GM23338 (cell line): Measurements from ENCODE around the gene SLX4. TPM values are rescaled to one million over a fixed set of nuclear protein-coding genes. Genes with fewer than 3 reads are reported as not detected.

Experiments used
- ATAC-seq: fragments of 200-7000 bp; cut with Tn5 transposase; 3 replicates; pipeline ENCODE4 v1.9.1; 2020
- DNase-seq: peaks from one replicate; pipeline ENCODE4 v3.0.0-alpha.2; 2015; ENCODE audit warnings: low spot score
- H2AFZ ChIP-seq: fragments of 200-600 bp; sonication (generic); 2 replicates; pipeline ENCODE4 v1.8.0; 2016; ENCODE audit warnings: antibody characterized with exemption, mild to moderate bottlenecking, moderate library complexity
- H3F3A ChIP-seq: fragments of 200-600 bp; sonication (generic); replicated peaks from 2 replicates; pipeline ENCODE4 v1.8.0; 2017; ENCODE audit warnings: antibody characterized with exemption, mixed run types, low read depth
- H3K27ac ChIP-seq: fragments of 200-600 bp; sonication (generic); 2 replicates; pipeline ENCODE4 v1.6.1; 2016; ENCODE audit warnings: low read depth
- H3K27me3 ChIP-seq: fragments of 200-600 bp; sonication (generic); 2 replicates; pipeline ENCODE4 v1.8.0; 2016; ENCODE audit warnings: mild to moderate bottlenecking, mixed run types, moderate library complexity; ENCODE audit not compliant: insufficient read depth
- H3K36me3 ChIP-seq: fragments of 200-600 bp; sonication (generic); 2 replicates; pipeline ENCODE4 v1.8.0; 2016; ENCODE audit warnings: mild to moderate bottlenecking; ENCODE audit not compliant: insufficient read depth
- H3K4me1 ChIP-seq: fragments of 200-600 bp; sonication (generic); 2 replicates; pipeline ENCODE4 v1.8.0; 2016; ENCODE audit warnings: mild to moderate bottlenecking, moderate library complexity; ENCODE audit not compliant: insufficient read depth
- H3K4me2 ChIP-seq: fragments of 200-600 bp; sonication (generic); 2 replicates; pipeline ENCODE4 v1.7.1; 2017; ENCODE audit warnings: mixed run types
- H3K4me3 ChIP-seq: fragments of 200-600 bp; sonication (generic); 2 replicates; pipeline ENCODE4 v1.6.1; 2016; ENCODE audit warnings: mixed run types
- H3K79me2 ChIP-seq: fragments of 200-600 bp; sonication (generic); replicated peaks from 2 replicates; pipeline ENCODE4 v1.8.0; 2017; ENCODE audit warnings: mild to moderate bottlenecking; ENCODE audit not compliant: insufficient read depth
- H3K9me2 ChIP-seq: fragments of 200-600 bp; sonication (generic); 2 replicates; pipeline ENCODE4 v1.8.0; 2017; ENCODE audit not compliant: insufficient read depth
- H4K20me1 ChIP-seq: fragments of 200-600 bp; sonication (generic); replicated peaks from 2 replicates; pipeline ENCODE4 v1.8.0; 2017; ENCODE audit warnings: mild to moderate bottlenecking; ENCODE audit not compliant: insufficient read depth
- H3K27ac Mint-ChIP-seq: 2 replicates; pipeline ENCODE4 v1.8.0; 2020; ENCODE audit warnings: inconsistent platforms, mild to moderate bottlenecking, moderate library complexity, mixed read lengths
- H3K27me3 Mint-ChIP-seq: 3 replicates; pipeline ENCODE4 v1.8.0; 2022; ENCODE audit warnings: low read depth, mild to moderate bottlenecking, moderate library complexity, mixed read lengths, inconsistent platforms; ENCODE audit not compliant: insufficient read depth, poor library complexity
- H3K36me3 Mint-ChIP-seq: 3 replicates; pipeline ENCODE4 v1.8.0; 2021; ENCODE audit warnings: low read depth, mild to moderate bottlenecking, inconsistent platforms, moderate library complexity, mixed read lengths
- H3K4me1 Mint-ChIP-seq: 3 replicates; pipeline ENCODE4 v1.8.0; 2020; ENCODE audit warnings: mild to moderate bottlenecking, inconsistent platforms, mixed read lengths
- H3K4me3 Mint-ChIP-seq: 3 replicates; pipeline ENCODE4 v1.8.0; 2021; ENCODE audit warnings: moderate library complexity, mild to moderate bottlenecking, inconsistent platforms, mixed read lengths
- H3K9me3 Mint-ChIP-seq: 3 replicates; pipeline ENCODE4 v1.8.0; 2020; ENCODE audit warnings: moderate library complexity, mild to moderate bottlenecking, inconsistent platforms, mixed read lengths
- CREB1 ChIP-seq: fragments of 250-450 bp; sonication (Bioruptor Pico); IDR thresholded peaks from 2 replicates; pipeline ENCODE4 v1.5.0; 2020; ENCODE audit warnings: low read depth, mild to moderate bottlenecking, moderate library complexity
- CTCF ChIP-seq, 2 experiments: fragments of 200-600 bp in 1 of 2; sonication (generic) in 1 of 2; conservative IDR thresholded peaks; 2 replicates each; pipeline versions ENCODE4 v1.5.1 to v1.6.1; 2016 to 2017; ENCODE audit warnings: antibody characterized with exemption in 2 of 2, low read depth in 2 of 2, mild to moderate bottlenecking in 2 of 2, moderate library complexity in 1 of 2
- ETS1 ChIP-seq: IDR thresholded peaks from 2 replicates; pipeline ENCODE4 v1.6.1; 2016; ENCODE audit warnings: antibody characterized with exemption
- EZH2 ChIP-seq: fragments of 200-600 bp; sonication (generic); IDR thresholded peaks from one replicate; pipeline ENCODE4 v1.8.0; 2017; ENCODE audit warnings: antibody characterized with exemption, mild to moderate bottlenecking, low read depth; ENCODE audit not compliant: unreplicated experiment
- EZH2phosphoT487 ChIP-seq: fragments of 200-600 bp; sonication (generic); IDR thresholded peaks from one replicate; pipeline ENCODE4 v1.8.1; 2018; ENCODE audit warnings: antibody characterized with exemption; ENCODE audit not compliant: unreplicated experiment
- NANOG ChIP-seq: IDR thresholded peaks from 2 replicates; pipeline ENCODE4 v1.6.1; 2016; ENCODE audit warnings: antibody characterized with exemption, borderline replicate concordance
- POLR2AphosphoS5 ChIP-seq: IDR thresholded peaks from 2 replicates; pipeline ENCODE4 v1.6.1; 2016; ENCODE audit warnings: antibody characterized with exemption, low read depth
- ZNF114 ChIP-seq: fragments of 250-450 bp; sonication (Bioruptor Pico); IDR thresholded peaks from 2 replicates; pipeline ENCODE4 v1.5.0; 2020; ENCODE audit warnings: mild to moderate bottlenecking, moderate library complexity
- ZNF331 ChIP-seq: fragments of 250-450 bp; sonication (Bioruptor Pico); IDR thresholded peaks from 2 replicates; pipeline ENCODE4 v1.5.0; 2020; ENCODE audit warnings: low read depth, mild to moderate bottlenecking, moderate library complexity
- ZNF462 ChIP-seq: fragments of 250-450 bp; sonication (Bioruptor Pico); IDR thresholded peaks from 2 replicates; pipeline ENCODE4 v1.5.0; 2020; ENCODE audit warnings: mild to moderate bottlenecking, moderate library complexity
- polyA plus RNA-seq: library from polyadenylated mRNA; unstranded; fragments of >200 nt; fragmentation: Nextera tagmentation; extraction: Ambion mirVana; gene quantifications from 2 replicates; pipeline ENCODE4 v1.2.1, GENCODE V29; 2016
- total RNA-seq: library from RNA; depleted of rRNA; stranded (reverse); fragments of >200 nt; shearing (Covaris generic); gene quantifications from 2 replicates; pipeline ENCODE4 v1.2.3, GENCODE V29; 2014

SLX4 gene
- total and polyA plus RNA-seq, 2 experiments from 2014 or later: 3.0 to 15.2 TPM

- TF ChIP-seq CTCF (conservative IDR thresholded peaks at IDR 0.05; ENCODE audit: low read depth in 2 of 2): peak in 1 of 2 experiments; percentile 16; a peak in 1 of 4 replicates
- TF ChIP-seq EZH2: no peak
- DNase-seq (no peak), ATAC-seq (no peak)
- no peaks in the 10 kb centered on the region for H3F3A ChIP-seq
- H3K79me2 ChIP-seq: no peaks in the 10 kb centered on the region
- no peaks in the 10 kb centered on the region for H4K20me1 ChIP-seq
- no peak within 1 kb of the TSS for H3K27ac ChIP-seq
- H3K36me3 ChIP-seq: no peaks in the 10 kb centered on the region
- Mint-ChIP-seq H3K4me3 (no peak within 1 kb of the TSS; the same call in 2 of the 3 replicates), H3K9me3 (no peaks in the 10 kb centered on the region; the same call in 1 of the 3 replicates), H3K36me3 (peaks cover 3% of the 10 kb centered on the region; the same call in 2 of the 3 replicates), H3K27me3 (peaks cover 2% of the 10 kb centered on the region), H3K4me1 (peaks cover 15% of the 10 kb centered on the region), H3K27ac (no peak within 1 kb of the TSS)
- H3K27me3 ChIP-seq: no peaks in the 10 kb centered on the region
- no peaks in the 10 kb centered on the region for H3K9me2 ChIP-seq
- H3K4me1 ChIP-seq: no peaks in the 10 kb centered on the region
- no peak within 1 kb of the TSS for H3K4me2 ChIP-seq
- no peak within 1 kb of the TSS for H3K4me3 ChIP-seq
- H2AFZ ChIP-seq: no peak within 1 kb of the TSS
Measured at GRCh38 chr16:3577302-3577752, 34.1 kb downstream of the SLX4 start, which contains the start of gene NLRC3. NLRC3 (minus strand) TSS chr16:3577403; CDS start chr16:3565036, 12,367 bp downstream.

- no peaks in the 10 kb centered on the region for H3K4me1 ChIP-seq
- ATAC-seq: no peak
- no peak overlapping the region for H3K27ac Mint-ChIP-seq
- peaks cover 2% of the 10 kb centered on the region for H3K9me3 Mint-ChIP-seq
- H3K79me2 ChIP-seq: no peaks in the 10 kb centered on the region
- no peak overlapping the region for H3K4me2 ChIP-seq
- no peak overlapping the region for H3K27ac ChIP-seq
- no peak for TF ChIP-seq ETS1
- no peak for TF ChIP-seq ZNF462 (CRISPR knock-in tag)
- TF ChIP-seq ZNF331 (CRISPR knock-in tag): no peak
- no peak for TF ChIP-seq EZH2phosphoT487
- TF ChIP-seq CTCF (conservative IDR thresholded peaks at IDR 0.05; ENCODE audit: low read depth in 2 of 2): no peak
- no peak for TF ChIP-seq NANOG
- no peak for TF ChIP-seq CREB1 (CRISPR knock-in tag)
- TF ChIP-seq POLR2AphosphoS5: no peak
- TF ChIP-seq ZNF114 (CRISPR knock-in tag): no peak
- TF ChIP-seq EZH2: no peak
- H3K27me3 Mint-ChIP-seq: peaks cover 2% of the 10 kb centered on the region
- H3K36me3 Mint-ChIP-seq: no peaks in the 10 kb centered on the region; the same call in 2 of the 3 replicates
- H4K20me1 ChIP-seq: no peaks in the 10 kb centered on the region
- H3K9me2 ChIP-seq: no peaks in the 10 kb centered on the region
- H3K4me3 Mint-ChIP-seq: no peak overlapping the region
- peaks cover 15% of the 10 kb centered on the region for H3K4me1 Mint-ChIP-seq
- H3K27me3 ChIP-seq: no peaks in the 10 kb centered on the region
- H3K4me3 ChIP-seq: no peak overlapping the region
- no peak overlapping the region for H2AFZ ChIP-seq
- H3F3A ChIP-seq: no peaks in the 10 kb centered on the region
- H3K36me3 ChIP-seq: no peaks in the 10 kb centered on the region
- DNase-seq: no peak
Measured at GRCh38 chr16:3576211-3576610, 35.2 kb downstream of the SLX4 start.
